ENCODE data around the gene SH3RF2. TPM values are rescaled to one million over a fixed set of nuclear protein-coding genes. Genes with fewer than 3 reads are reported as not detected.

The SH3RF2 gene
- total and polyA plus RNA-seq, 10 of the 15 experiments (the other 5 are each of a cell fraction or from before 2014, with no cell fraction given) = 0.15 TPM; not detected in 9

DNA sequence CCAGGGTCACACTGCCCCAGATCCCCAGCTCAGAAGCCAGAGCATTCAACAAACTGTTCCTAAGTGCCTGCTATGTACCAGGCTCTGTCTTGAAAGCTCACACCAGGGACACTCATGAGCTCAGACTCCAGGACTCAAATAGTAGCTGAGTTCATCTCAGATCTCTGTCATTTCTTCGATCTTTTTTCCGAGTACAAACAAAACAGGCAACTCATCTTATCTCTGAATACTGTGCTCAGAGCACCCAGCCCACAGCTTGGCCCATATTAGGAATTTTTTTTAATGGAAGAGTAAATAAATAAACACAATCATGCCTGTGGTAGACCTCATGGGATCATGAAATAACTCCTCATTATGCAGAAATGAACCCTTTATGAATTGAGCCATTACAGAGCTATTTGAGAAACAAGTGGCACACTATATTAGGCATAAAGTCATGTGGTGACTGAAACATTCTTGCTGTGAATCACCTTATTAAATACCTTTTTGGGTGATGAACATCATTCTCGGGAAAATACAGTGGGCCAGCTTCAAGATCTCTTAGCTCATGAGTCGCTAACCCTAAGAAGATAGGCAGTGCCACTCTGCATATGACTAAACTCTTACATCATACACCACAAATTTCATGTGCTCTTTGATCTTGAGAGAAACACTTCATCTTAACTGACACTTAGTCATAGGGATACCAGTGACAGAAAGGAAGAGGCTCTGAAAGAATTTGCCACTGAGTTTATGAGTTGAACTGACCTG lies 9.9 kb downstream of the SH3RF2 start (continued):
- no peak for TF ChIP-seq GATAD2B (conservative IDR thresholded peaks at IDR 0.05; ENCODE audit: low read depth)
- TF ChIP-seq NFXL1 (IDR thresholded peaks at IDR 0.05; ENCODE audit: borderline replicate concordance) = no peak
- TF ChIP-seq, protein P1, sequence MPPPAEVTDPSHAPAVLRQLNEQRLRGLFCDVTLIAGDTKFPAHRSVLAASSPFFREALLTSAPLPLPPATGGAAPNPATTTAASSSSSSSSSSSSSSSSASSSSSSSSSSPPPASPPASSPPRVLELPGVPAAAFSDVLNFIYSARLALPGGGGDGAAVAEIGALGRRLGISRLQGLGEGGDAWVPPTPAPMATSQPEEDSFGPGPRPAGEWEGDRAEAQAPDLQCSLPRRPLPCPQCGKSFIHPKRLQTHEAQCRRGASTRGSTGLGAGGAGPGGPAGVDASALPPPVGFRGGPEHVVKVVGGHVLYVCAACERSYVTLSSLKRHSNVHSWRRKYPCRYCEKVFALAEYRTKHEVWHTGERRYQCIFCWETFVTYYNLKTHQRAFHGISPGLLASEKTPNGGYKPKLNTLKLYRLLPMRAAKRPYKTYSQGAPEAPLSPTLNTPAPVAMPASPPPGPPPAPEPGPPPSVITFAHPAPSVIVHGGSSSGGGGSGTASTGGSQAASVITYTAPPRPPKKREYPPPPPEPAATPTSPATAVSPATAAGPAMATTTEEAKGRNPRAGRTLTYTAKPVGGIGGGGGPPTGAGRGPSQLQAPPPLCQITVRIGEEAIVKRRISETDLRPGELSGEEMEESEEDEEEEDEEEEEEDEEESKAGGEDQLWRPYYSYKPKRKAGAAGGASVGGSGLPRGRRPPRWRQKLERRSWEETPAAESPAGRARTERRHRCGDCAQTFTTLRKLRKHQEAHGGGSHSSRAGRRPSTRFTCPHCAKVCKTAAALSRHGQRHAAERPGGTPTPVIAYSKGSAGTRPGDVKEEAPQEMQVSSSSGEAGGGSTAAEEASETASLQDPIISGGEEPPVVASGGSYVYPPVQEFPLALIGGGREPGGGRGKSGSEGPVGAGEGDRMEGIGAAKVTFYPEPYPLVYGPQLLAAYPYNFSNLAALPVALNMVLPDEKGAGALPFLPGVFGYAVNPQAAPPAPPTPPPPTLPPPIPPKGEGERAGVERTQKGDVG (CRISPR knock-in tag; IDR thresholded peaks at IDR 0.05) = no peak
- no peak for TF ChIP-seq POLR2AphosphoS2 (IDR thresholded peaks at IDR 0.05; ENCODE audit: low read depth, low read length)
- TF ChIP-seq, protein P2, sequence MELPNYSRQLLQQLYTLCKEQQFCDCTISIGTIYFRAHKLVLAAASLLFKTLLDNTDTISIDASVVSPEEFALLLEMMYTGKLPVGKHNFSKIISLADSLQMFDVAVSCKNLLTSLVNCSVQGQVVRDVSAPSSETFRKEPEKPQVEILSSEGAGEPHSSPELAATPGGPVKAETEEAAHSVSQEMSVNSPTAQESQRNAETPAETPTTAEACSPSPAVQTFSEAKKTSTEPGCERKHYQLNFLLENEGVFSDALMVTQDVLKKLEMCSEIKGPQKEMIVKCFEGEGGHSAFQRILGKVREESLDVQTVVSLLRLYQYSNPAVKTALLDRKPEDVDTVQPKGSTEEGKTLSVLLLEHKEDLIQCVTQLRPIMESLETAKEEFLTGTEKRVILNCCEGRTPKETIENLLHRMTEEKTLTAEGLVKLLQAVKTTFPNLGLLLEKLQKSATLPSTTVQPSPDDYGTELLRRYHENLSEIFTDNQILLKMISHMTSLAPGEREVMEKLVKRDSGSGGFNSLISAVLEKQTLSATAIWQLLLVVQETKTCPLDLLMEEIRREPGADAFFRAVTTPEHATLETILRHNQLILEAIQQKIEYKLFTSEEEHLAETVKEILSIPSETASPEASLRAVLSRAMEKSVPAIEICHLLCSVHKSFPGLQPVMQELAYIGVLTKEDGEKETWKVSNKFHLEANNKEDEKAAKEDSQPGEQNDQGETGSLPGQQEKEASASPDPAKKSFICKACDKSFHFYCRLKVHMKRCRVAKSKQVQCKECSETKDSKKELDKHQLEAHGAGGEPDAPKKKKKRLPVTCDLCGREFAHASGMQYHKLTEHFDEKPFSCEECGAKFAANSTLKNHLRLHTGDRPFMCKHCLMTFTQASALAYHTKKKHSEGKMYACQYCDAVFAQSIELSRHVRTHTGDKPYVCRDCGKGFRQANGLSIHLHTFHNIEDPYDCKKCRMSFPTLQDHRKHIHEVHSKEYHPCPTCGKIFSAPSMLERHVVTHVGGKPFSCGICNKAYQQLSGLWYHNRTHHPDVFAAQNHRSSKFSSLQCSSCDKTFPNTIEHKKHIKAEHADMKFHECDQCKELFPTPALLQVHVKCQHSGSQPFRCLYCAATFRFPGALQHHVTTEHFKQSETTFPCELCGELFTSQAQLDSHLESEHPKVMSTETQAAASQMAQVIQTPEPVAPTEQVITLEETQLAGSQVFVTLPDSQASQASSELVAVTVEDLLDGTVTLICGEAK (IDR thresholded peaks at IDR 0.05; ENCODE audit: borderline replicate concordance) = no peak
- TF ChIP-seq BRCA1 (IDR thresholded peaks at IDR 0.05; ENCODE audit: low read depth, low read length) = no peak
- TF ChIP-seq, protein P3, sequence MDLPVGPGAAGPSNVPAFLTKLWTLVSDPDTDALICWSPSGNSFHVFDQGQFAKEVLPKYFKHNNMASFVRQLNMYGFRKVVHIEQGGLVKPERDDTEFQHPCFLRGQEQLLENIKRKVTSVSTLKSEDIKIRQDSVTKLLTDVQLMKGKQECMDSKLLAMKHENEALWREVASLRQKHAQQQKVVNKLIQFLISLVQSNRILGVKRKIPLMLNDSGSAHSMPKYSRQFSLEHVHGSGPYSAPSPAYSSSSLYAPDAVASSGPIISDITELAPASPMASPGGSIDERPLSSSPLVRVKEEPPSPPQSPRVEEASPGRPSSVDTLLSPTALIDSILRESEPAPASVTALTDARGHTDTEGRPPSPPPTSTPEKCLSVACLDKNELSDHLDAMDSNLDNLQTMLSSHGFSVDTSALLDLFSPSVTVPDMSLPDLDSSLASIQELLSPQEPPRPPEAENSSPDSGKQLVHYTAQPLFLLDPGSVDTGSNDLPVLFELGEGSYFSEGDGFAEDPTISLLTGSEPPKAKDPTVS (IDR thresholded peaks at IDR 0.05; ENCODE audit: low read depth, low read length) = no peak
- TF ChIP-seq NFYB (IDR thresholded peaks at IDR 0.05; ENCODE audit: insufficient read depth, low read depth, low read length) = no peak
- TF ChIP-seq ASH2L (IDR thresholded peaks at IDR 0.05; ENCODE audit: borderline replicate concordance, low read depth) = no peak
- TF ChIP-seq, protein P4, sequence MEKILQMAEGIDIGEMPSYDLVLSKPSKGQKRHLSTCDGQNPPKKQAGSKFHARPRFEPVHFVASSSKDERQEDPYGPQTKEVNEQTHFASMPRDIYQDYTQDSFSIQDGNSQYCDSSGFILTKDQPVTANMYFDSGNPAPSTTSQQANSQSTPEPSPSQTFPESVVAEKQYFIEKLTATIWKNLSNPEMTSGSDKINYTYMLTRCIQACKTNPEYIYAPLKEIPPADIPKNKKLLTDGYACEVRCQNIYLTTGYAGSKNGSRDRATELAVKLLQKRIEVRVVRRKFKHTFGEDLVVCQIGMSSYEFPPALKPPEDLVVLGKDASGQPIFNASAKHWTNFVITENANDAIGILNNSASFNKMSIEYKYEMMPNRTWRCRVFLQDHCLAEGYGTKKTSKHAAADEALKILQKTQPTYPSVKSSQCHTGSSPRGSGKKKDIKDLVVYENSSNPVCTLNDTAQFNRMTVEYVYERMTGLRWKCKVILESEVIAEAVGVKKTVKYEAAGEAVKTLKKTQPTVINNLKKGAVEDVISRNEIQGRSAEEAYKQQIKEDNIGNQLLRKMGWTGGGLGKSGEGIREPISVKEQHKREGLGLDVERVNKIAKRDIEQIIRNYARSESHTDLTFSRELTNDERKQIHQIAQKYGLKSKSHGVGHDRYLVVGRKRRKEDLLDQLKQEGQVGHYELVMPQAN (conservative IDR thresholded peaks at IDR 0.05) = no peak
- no peak for TF ChIP-seq KAT2A (conservative IDR thresholded peaks at IDR 0.05; ENCODE audit: control insufficient read depth, low read depth, low read length)
- TF ChIP-seq, protein P5, sequence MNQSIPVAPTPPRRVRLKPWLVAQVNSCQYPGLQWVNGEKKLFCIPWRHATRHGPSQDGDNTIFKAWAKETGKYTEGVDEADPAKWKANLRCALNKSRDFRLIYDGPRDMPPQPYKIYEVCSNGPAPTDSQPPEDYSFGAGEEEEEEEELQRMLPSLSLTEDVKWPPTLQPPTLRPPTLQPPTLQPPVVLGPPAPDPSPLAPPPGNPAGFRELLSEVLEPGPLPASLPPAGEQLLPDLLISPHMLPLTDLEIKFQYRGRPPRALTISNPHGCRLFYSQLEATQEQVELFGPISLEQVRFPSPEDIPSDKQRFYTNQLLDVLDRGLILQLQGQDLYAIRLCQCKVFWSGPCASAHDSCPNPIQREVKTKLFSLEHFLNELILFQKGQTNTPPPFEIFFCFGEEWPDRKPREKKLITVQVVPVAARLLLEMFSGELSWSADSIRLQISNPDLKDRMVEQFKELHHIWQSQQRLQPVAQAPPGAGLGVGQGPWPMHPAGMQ (IDR thresholded peaks at IDR 0.05; ENCODE audit: borderline replicate concordance) = no peak
- peak; percentile 42 for TF ChIP-seq NR2F1 (conservative IDR thresholded peaks at IDR 0.05)
- TF ChIP-seq EZH2 (IDR thresholded peaks at IDR 0.05; ENCODE audit: borderline replicate concordance, control insufficient read depth, low read depth, low read length) = no peak
- no peak for TF ChIP-seq RAD21 (IDR thresholded peaks at IDR 0.05; ENCODE audit: insufficient read depth, low read depth, low read length)
- no peak for TF ChIP-seq BMI1 (IDR thresholded peaks at IDR 0.05; ENCODE audit: borderline replicate concordance)

Measured in GM12878 (cell line).